NCI-H2196 treated with DMSO at 0.1 percent for 48 hours (cell line): Measurements from ENCODE around the gene LHX4.

Experiments used
- DNase-seq: peaks from one replicate; lab custom pipeline; 2025; ENCODE audit not compliant: unreplicated experiment; lab: John Stamatoyannopoulos, UW

LHX4 gene

DNA sequence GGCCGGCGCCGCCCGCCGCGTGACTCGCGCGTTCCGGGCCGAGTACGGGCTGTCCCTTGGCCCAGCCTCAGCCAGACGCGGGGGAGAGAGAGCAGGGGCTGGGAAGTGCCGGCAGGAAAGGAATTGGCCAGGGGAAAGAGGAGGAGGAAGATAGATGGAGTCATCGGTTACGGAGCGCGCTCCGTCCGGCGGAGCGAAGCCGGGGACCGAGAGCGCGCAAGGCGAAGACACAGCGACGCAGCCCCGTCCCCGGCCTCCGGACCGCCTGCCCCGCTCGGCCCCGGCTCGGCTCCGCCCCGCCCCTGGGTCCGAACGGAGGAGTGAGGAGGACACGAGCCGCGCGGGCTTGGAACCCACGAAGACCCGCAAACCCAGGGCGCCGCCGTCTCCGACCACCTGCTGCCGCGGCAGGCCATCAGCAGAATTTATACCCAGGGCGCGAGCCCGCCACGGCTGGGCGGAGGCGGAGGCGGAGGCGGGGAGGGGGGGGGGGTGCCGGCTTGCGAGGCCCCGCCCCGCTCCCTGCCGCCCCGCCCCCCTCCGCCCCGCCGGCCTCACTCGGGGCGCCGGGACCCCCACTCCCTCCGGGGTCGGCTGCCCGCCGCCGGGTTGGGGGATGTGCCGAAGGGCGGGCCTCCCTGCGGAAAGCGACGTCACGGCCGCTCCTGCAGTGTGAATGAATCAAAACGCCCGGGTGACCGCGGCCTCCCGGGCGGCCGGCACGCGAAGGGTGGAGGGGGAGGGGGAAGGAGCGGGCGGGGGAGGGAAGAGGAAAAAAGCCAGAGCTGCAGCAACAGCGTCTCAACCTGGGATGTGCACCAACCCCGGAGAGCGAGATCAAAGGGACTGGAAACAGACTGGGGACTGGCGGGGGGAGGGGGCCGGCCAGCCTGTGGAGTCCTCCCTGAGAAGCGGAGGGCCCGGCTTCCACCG, at the start of gene LHX4:
LHX4 (plus strand) TSS at position 782 of the 933 bp plus-strand sequence. CDS start 266 bp downstream, outside the sequence.
- peak; percentile 50 for DNase-seq

DNA sequence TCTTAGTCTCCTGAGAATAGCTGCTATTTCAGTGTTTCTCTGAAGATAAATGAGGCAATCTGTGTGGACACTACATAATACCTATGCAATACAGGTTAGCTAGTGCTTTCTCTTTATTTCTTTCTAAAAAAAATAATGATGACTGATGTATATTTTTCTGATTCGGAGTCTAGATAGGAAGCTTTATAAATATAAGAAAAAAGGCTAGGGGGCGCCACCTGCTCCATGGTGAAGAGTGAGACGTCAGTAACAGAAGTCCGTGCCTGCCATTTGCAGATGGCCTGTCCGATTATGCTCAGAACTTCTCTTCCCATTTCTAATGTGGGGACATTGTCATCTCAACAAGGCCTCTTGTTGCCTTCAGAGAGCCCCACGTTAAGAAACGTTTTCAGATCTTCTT, 49.0 kb upstream of the LHX4 start:
- no peak for DNase-seq

DNA sequence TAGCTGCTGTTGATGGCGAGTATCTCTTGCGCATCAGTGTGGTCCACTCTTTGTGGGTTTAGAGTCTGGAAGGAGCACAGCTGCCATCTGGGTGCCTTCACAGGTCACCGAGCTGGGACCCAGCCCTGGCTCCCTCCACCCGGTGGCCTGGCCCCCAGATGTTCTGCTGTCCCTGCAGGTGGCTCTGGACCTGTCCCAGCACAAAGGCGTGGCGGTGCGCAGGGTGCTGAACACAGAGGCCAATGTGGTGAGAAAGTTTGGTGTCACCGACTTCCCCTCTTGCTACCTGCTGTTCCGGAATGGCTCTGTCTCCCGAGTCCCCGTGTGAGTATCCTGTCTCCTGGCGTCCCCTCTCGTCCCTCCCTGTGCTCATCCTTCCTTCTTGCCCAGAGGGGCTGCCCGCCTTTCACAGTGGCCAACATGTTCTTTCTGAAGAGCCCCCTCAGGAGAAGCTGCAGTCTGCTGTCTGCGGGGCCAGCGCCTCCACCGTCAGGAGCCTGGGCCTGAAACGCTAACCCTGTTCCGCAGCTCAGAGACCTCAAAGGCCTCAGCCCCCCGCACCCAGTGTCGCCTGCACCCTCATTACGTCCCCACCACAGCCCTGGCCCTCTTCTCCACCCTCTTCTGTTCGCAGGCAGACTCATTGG, 47.9 kb upstream of the LHX4 start:
- no peak for DNase-seq

DNA sequence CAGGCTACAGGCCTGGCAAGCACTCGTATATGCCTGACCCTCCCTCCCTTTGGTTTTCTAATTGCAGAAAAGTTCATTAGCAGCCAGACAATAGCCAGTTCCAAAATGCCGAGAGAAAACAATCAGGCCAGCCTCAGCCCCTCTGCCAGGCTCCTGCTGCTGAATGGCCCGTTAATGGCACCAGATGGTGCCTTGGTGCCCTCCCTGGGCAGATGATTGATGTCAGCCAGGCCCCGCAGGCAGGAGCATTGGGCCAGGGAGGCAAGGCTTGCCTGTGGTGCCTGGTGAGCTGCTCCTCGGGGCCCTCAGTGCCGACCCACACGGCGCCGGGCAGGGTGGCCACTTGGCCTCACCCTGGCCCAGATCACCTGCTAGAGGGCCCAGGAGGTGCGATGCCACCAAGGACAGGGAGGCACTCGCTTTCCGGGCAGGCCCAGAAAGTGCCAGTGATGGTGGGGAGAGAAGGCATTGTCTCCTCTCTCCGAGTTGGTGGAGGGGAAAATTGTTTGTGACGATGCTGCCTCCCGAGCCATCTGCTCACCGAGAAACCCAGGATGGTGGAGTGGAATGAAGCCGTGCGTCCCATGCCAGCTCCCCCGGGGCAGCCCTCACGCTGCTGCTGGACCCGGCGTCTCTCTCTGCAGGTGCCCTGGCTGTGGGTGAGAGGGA, 47.3 kb upstream of the LHX4 start:
- no peak for DNase-seq

DNA sequence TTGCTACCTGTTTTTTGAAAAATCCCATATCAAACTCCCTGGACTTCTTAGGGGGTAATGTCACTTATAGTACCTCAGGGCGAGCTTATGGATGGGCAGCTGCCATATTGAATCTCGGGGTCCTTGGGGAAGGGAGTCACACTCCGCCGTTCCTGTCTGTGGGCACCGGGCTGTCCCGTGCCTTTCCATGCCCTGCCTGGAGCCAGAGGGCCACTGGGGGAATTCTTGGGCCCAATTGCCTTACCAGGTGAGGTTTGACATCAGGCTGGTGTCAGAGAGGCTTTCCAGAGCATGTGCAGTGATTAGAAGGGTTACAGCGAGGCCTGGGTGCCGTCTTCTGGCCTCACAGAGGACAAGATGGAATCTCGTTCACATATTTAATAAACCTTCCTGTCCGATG, 46.6 kb upstream of the LHX4 start:
- no peak for DNase-seq

DNA sequence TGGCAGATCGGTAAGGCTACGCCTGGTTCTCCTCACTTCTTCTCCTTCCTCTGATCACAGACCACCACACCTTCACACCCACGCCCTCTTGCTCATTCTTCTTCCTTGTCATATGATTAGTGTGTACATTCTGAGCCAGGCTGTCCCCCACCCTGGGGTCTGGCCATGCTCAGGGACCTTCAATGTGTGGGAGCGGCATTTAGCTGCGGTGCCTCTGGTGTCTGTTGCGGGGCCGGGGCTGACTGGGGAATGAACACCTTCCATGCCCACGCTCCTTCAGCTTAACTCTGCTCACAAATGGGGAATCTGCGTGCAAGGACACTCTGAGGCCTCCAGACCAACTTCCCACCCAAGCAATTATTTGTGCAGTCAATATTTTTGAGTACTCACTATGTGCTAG, 46.0 kb upstream of the LHX4 start:
- no peak for DNase-seq

DNA sequence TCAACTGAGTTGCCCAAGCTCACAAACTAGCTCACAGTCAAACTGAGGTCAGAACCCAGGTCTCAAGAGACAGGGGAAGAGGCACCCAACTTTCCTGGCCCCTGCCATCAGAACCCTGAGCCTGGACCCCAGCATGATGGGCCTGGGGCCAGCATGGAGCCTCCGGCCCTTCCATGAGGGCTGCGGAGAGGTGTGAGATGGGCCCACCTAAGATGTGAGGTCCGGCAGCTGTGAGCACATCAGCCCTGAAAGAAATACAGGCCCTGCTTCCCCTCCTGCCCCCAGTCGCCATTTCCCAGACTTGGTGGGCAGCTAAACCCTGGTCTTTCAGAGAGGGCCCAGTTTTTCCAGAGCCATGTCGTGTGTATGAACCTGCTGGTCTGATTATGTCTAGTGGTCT, 44.8 kb upstream of the LHX4 start:
- DNase-seq = no peak

DNA sequence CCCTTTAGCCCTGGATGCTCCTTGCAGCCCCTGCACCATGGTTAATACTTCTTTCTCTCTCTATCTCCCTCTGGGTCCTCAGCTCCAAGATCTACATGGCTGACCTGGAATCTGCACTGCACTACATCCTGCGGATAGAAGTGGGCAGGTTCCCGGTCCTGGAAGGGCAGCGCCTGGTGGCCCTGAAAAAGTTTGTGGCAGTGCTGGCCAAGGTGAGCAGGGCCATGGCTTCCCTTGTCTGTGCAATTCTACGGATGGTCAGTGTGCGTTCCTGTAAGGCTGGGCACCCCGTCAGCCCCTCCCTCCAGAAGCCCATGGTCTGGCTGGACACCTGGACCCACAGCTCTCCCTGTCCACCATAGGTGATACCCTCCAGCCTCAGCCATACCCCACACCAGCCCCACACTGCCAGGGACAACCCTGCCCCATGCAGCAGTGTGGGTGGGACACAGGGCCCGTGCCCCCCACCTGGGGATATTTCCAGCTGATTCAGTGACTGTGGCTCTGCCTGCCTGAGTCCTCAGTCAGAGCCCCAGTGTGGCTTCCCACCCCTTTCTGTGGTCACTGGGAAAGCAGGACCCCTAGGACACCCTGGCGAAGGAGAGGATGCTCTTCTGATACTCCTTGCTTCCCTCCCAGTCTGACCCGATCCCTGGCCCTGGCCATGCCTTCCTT, 44.0 kb upstream of the LHX4 start:
- DNase-seq = no peak

DNA sequence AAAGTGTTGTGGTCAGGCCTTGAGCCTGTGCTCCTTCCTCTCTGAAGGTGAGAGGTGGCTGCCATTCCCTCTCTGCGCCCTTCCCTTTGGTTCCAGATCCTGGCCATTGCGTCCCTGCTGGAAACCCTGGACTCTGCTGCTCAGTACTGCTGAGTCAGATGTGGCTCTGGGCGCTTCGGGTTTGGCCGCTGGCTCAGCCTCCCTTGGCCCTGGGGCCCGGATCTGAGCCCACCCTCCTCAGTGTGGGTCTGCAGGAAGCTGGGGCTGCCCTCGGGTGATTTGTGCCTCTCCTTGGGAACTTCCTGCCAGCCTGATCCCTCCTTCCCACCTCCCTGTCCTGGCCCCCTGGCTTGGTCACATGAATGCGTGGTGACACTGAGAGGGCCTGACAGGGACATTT, 43.2 kb upstream of the LHX4 start:
- DNase-seq = no peak

DNA sequence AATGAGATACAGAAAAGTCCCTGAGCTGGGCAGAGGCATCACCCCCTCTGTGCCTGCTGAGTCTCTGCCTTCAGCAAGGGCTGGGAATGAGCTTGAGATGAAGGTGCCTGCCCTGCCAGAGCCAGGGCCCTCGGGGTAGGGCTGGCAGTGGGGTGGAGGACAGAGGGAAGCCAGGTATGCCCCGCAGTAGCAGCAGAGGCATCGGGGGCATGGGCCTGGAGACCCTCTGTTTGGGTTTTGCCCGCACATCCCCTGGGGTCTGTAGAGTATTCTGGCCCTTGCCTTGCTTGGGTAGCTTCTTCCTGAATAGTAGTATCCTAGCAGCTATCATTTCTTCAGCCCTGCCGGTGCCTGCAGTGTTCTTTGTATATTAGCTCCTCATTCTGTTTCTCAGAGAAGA, 42.4 kb upstream of the LHX4 start:
- DNase-seq = no peak

DNA sequence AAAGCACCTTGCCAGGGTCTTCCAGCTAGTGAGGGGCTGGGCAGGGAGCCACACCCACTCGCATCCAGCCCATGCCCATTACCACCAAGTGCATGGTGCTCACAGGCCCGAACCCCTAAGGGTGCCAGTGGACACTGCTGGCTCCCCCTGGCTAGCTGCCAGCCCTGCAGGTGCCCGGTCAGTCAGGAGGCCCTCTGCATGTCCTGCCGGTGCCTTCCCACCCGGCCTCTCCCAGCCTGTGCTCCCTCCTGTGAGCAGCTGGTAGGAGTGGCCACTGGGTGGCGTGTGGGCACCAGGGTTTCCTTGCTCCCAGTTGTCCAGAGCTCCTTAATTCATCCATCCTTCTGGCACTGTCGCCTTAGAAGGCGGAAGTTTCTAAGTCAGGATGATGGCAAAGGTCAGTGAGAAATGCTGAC, 42.0 kb upstream of the LHX4 start:
- peak; percentile 66 for DNase-seq

DNA sequence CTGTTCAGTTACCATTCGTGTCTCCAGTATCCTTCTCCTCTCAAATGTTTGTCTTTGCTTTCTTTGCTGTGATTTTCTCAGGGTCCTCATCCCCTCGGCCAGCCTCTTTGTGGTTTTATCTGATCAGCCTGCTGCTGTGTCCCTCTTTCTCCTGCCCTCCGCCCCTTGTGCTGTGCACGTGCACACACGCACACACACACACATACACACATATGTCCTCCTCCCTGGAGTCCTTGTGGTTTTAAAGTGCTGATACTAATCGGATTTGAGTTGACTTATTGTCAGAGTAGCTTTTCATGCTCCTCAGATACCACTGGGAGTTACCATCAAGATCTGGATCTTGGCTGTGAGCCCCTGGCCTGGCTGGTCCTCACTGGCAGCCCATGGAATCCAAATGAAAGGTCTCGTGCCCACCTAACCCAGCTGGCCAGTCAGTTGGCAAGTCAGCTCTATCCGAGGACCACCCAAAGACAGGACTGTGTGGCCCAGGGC, 41.3 kb upstream of the LHX4 start:
- no peak for DNase-seq

DNA sequence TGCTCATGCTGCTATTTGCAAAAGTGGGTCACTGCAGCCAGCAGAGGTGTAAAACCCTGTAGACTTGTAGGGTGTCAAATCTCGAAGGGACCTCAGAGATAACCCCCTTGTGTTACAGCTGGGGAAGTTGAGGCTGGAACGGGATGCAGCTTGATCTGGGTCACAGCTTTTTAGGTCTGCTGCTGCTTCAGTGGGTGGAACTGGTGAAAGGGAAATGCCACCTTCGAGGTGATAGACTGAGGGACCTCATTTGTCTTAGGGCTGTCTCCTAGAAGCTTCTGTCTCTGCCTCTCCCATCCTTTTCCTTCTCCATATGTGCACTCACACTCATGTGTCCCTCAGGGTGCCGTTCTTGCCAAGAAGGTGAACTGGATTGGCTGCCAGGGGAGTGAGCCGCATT, 40.0 kb upstream of the LHX4 start:
- DNase-seq = no peak

DNA sequence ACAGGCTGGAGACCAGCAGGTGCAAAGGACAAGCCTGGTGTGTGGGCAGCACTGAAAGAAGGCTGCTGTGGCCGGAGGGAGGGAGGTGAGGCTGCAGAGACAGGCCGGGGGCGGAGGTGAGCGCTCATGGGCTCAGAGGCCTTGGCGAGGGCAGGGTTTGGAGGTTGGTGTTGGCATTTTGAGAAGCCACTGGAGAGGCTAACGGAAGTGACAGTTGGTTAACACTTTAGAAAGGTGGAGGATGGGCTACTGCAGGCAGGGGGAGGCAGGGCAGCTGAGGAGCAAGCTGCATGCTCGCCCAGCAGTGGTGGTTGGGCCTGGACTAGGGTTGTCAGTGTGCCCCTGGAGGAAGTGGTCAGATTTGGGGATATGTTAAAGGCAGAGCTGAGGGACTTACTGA, 37.9 kb upstream of the LHX4 start:
- DNase-seq = no peak

DNA sequence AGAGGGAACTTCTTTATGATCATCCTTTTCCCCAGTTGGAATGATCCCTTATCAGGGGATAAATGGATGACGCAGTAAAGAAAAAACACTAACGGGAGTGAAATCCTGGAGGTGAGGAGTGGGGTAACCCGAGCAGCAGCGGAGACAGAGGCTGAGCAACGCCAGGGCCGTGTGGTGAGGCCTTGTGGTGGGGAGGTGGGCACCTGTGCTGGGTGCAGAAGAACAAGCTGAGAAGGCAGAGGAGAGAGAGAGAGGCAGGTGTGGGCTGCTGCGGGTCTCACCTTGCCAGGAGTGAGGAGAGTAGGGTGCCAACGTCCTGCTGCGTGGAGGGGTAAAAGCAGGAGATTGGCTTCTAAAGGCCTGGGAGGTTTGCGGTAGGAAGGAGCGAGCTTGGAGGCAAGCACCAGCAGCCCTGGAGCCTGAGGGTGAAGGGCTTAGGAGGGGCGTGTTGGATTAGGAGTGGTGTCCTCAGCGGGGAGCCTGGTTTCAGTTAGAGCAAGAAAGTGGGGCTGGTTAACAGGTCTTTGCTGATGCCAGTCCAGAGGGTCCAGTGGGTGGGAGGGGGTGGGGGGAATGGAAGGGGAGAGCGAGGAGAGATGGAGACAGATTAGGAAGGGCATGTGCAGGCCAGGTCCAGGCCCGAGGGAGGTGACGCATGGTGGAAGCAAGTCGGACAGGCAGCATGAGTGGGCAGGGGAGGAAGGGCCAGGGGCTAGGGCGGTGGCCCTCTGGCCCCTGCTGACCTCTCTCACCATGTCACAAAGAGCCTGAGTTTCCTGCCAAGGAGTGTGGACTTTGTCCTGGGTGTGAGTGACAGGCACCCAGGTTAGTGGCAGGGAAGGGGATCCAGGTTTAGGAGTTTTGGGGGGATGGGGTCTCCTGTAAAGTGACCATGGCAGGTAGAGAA, 36.7 kb upstream of the LHX4 start:
- no peak for DNase-seq

DNA sequence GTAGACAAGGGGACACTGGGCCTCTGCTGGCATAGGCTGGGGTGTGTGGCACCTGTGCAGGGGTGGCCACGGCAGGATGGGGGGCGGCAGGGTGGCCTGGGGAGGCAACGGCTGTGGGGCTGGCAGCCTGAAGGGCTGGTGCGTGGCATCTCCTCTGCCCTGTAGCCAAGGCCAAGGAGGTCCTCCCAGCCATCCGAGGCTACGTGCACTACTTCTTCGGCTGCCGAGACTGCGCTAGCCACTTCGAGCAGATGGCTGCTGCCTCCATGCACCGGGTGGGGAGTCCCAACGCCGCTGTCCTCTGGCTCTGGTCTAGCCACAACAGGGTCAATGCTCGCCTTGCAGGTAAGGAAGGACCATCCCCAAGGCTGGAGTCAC, 36.0 kb upstream of the LHX4 start:
- no peak for DNase-seq

DNA sequence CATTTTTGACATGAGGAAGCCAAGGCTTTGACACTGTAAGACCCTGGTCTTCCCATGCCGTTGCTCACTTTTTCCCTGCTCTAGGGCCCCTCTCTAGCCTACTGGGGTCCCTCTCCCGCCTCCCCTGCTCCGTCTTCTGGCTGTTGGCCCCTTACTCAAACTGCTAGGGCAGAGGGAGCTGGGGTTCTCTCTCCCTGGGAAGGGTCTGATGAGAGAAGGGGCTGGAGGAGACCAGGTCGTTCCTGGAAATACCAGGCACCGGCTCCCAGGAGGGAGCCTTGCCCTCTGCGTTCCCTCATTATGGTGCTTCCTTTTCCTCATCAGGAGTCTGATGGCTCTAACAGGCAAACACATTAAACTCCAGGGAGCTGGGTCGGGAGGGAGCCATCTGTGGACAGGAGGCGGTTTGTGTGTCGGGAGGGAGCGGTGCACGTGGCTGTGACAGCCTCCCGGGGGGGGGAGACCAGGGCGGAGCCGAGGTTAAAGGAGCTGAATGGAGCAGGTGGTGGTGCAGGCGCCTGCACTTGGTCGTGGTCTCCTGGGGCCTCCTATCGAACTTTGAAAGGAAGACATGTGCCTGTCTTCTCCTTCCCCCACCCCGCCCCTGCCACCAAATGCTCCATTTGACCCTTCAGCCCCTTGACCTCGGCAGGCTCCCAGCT, 35.4 kb upstream of the LHX4 start:
- no peak for DNase-seq

DNA sequence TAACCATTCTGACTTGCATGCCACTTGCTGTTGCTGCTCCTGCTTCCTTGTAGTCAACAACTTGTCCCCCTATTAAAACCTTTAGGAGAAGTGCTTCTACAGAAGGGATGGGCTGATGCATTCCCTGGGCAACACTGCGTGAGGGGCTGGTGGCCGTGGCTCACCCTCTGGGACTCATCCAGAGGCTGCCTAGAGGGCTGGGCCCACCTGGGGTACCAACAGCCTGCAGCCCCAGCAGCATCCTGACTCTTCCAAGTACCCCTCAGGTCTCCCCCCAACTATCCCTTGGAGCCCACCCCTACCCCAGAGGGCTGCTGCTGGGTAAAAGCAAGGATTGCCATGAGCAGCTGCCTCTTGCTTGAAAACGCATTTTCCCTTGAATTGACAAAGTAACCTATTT, 34.7 kb upstream of the LHX4 start:
- DNase-seq = no peak

DNA sequence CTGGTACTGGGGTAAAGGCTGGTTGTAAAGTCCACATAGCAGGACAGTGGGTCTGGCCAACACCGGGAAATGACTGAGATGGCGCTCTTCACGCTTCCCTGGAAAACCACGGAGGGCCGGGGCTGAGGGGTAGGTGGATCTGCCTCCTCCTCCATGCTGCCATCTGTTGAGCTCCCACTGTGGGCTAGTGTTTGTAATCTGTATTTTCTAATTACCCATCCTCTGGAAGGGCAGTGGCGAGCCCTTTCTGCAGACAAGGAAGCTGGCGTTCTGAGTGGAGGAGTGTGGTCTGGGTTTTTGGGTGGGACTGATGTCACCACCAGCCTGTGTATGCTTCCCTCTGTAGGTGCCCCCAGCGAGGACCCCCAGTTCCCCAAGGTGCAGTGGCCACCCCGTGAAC, 34.1 kb upstream of the LHX4 start:
- DNase-seq = no peak
